Measurements from ENCODE around the gene UGT1A5. TPM values are rescaled to one million over a fixed set of nuclear protein-coding genes. Genes with fewer than 3 reads are reported as not detected.

Gene UGT1A5
- total and polyA plus RNA-seq, 2 of the 8 experiments (the other 6 are each of a cell fraction or from before 2014, with no cell fraction given), result not detected

DNA sequence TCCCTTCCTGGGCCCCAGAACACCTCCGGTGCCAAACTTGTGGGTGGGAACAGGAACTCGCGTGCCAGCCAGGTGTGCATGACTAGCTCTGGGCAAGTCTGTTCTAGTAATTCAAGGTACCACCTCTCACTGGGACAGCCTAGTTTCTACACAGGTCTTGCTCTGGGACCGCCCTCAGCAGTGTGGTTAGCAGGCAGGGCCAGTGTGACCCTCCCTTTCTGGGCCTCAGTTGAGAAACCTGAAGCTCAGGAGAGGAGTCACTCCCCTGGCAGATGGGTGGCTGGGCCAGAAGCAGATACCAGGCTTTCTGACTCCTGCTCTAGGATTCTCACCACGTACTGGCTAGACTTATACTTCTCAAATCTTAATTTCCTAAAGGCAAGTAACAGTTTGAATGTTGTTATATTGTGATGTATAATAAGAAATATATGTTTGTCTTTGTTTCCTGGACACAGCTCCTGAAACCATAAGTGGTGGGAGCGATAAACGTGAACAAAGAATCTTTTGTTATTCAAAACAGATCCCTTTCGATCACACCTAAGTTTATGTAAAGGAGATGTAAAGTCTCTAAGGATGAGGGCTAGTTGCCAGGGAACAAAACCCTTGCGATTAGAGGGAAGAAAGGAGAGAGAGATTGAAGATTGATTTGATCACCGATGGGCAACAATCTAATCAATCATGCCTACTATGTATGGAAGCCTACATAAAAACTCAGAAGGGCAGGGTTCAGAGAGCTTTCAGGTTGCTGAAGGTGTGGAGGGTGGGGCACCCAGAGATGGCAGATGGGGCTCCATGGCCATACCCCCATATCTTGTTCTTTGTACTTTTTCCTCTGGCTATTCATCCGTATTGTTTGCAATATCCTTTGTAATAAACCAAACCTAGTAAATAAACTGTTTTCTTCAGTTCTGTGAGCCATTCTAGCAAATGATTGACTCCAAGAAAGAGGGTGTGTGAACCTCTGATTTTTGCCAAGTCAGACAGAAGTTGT lies 21.0 kb upstream of the UGT1A5 start:
- no peak overlapping the region for H3K4me3 ChIP-seq (ENCODE audit: extremely low read depth in 1 of 4, insufficient read depth in 2 of 4, low read depth in 3 of 4, low read length in 4 of 4)
- no peak overlapping the region for H2BK20ac ChIP-seq (ENCODE audit: low read length)
- no peak overlapping the region for H3K27ac ChIP-seq (ENCODE audit: low read depth, low read length)
- DNase-seq (ENCODE audit: low read depth in 1 of 2, low spot score in 2 of 2) (no peak), FAIRE-seq (no peak)
- no peak overlapping the region for H2BK120ac ChIP-seq (replicated peaks; ENCODE audit: low read depth, low read length)
- H3K27me3 ChIP-seq (replicated peaks in 1 of 4; ENCODE audit: control insufficient read depth in 3 of 4, extremely low read depth in 1 of 4, insufficient read depth in 3 of 4, low read length in 3 of 4), result no peaks in the 10 kb centered on the region
- H2AFZ ChIP-seq (ENCODE audit: low read length), result no peak overlapping the region
- H3K4me1 ChIP-seq (replicated peaks in 1 of 4; ENCODE audit: control insufficient read depth in 3 of 4, insufficient read depth in 4 of 4, low read length in 3 of 4), result peaks cover 0 to 8% (median 2%) of the 10 kb centered on the region in 4 experiments; a peak in 1 of 7 replicates
- H3K79me1 ChIP-seq (ENCODE audit: low read depth, low read length), result no peaks in the 10 kb centered on the region
- H4K8ac ChIP-seq (ENCODE audit: extremely low read depth, insufficient read depth, low read length), result no peak overlapping the region
- no peak overlapping the region for H3K56ac ChIP-seq (replicated peaks; ENCODE audit: insufficient read length, low read depth, low read length)
- peaks cover 0 to 2% of the 10 kb centered on the region in 2 experiments; a peak in 1 of 4 replicates for H3K9me3 ChIP-seq (ENCODE audit: insufficient read depth in 2 of 2, low read depth in 1 of 2, low read length in 1 of 2)
- H2AK5ac ChIP-seq (ENCODE audit: low read depth, low read length), result no peak overlapping the region
- H3K4ac ChIP-seq (replicated peaks; ENCODE audit: insufficient read length, low read depth, low read length), result no peak overlapping the region
- no peaks in the 10 kb centered on the region for H3K36me3 ChIP-seq (ENCODE audit: control insufficient read depth in 2 of 4, insufficient read depth in 4 of 4, low read length in 3 of 4)
- H4K91ac ChIP-seq (replicated peaks; ENCODE audit: insufficient read length, low read length), result peak overlapping the region; percentile 7
- POLR2A ChIA-PET (ENCODE audit: partially characterized antibody), result no interaction called here
- H4K20me1 ChIP-seq (replicated peaks in 1 of 2; ENCODE audit: control insufficient read depth in 1 of 2, insufficient read depth in 2 of 2, low read length in 2 of 2), result no peaks in the 10 kb centered on the region
- H3K23ac ChIP-seq (ENCODE audit: insufficient read length), result no peak overlapping the region
- H2BK15ac ChIP-seq (ENCODE audit: low read length), result 0 out of 2 replicates have a peak overlapping the region, but pooled peaks have one; percentile 73
- H3K9ac ChIP-seq (replicated peaks in 1 of 4; ENCODE audit: extremely low read depth in 1 of 4, low read depth in 3 of 4, low read length in 3 of 4), result no peak overlapping the region
- CTCF ChIA-PET (ENCODE audit: partially characterized antibody), result interaction anchor here (0.5 to 2.7 kb wide), 4 partner anchors 8 to 243 kb away, joined by 3 to 19 read pairs (median 3); no protein-coding TSS in a partner anchor
- H3K14ac ChIP-seq (ENCODE audit: insufficient read length), result no peak overlapping the region
- H2BK12ac ChIP-seq (ENCODE audit: low read depth, low read length), result no peak overlapping the region
- no peak overlapping the region for H3K4me2 ChIP-seq (ENCODE audit: insufficient read depth in 1 of 2, low read depth in 2 of 2, low read length in 2 of 2)
- H2BK5ac ChIP-seq (ENCODE audit: low read depth, low read length), result no peak overlapping the region
- no peak overlapping the region for H4K5ac ChIP-seq (ENCODE audit: insufficient read length, low read depth, low read length)
- peaks cover 2% of the 10 kb centered on the region; the same call in 1 of the 2 replicates for H3K23me2 ChIP-seq (ENCODE audit: low read depth, low read length)
- H3K79me2 ChIP-seq (ENCODE audit: control insufficient read depth in 1 of 2, insufficient read depth in 2 of 2, low read length in 2 of 2), result no peaks in the 10 kb centered on the region
- WGBS, 2 experiments (ENCODE audit: extremely low coverage in 1 of 2, insufficient coverage in 1 of 2, insufficient read length in 1 of 2, insufficient replicate concordance in 2 of 2, low coverage in 1 of 2, low lambda C conversion rate in 2 of 2, missing lambda C conversion rate in 1 of 2), result 88% methylated on average over 11 of the region's 11 CpGs; no CpG with 5 or more reads in 1 of the 2 experiments
- no peak overlapping the region for H3K18ac ChIP-seq (ENCODE audit: extremely low read depth, low read length)
- TF ChIP-seq POLR2AphosphoS5 (IDR thresholded peaks at IDR 0.05; ENCODE audit: low read depth, low read length) (no peak), RBBP5 (IDR thresholded peaks at IDR 0.05; ENCODE audit: borderline replicate concordance, low read depth, low read length) (no peak), SP4 (IDR thresholded peaks at IDR 0.05; ENCODE audit: low read length) (no peak), KDM4A (IDR thresholded peaks at IDR 0.05; ENCODE audit: low read depth, low read length, severe bottlenecking) (no peak), RXRA (IDR thresholded peaks at IDR 0.05; ENCODE audit: insufficient read depth, low read depth, low read length) (no peak), EZH2 (IDR thresholded peaks at IDR 0.05; ENCODE audit: low read depth, low read length, severe bottlenecking) (no peak), KDM5A (IDR thresholded peaks at IDR 0.05; ENCODE audit: low read length) (no peak), SIN3A (conservative IDR thresholded peaks at IDR 0.05 in 1 of 2, IDR thresholded peaks at IDR 0.05 in 1 of 2; ENCODE audit: low read depth in 1 of 2, low read length in 2 of 2) (no peak), SP2 (IDR thresholded peaks at IDR 0.05; ENCODE audit: low read length) (no peak), ASH2L (IDR thresholded peaks at IDR 0.05; ENCODE audit: low read length) (no peak)
- TF ChIP-seq, protein P1, sequence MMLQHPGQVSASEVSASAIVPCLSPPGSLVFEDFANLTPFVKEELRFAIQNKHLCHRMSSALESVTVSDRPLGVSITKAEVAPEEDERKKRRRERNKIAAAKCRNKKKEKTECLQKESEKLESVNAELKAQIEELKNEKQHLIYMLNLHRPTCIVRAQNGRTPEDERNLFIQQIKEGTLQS (IDR thresholded peaks at IDR 0.05; ENCODE audit: insufficient read depth, low read depth, low read length), result no peak

Measured in H1 (cell line).